ENCODE data around the gene SPPL3. TPM values are rescaled to one million over a fixed set of nuclear protein-coding genes. Genes with fewer than 3 reads are reported as not detected.

SPPL3 gene
- total and polyA plus RNA-seq, 2 experiments from 2014 or later, result 10.9 to 27.8 TPM

DNA sequence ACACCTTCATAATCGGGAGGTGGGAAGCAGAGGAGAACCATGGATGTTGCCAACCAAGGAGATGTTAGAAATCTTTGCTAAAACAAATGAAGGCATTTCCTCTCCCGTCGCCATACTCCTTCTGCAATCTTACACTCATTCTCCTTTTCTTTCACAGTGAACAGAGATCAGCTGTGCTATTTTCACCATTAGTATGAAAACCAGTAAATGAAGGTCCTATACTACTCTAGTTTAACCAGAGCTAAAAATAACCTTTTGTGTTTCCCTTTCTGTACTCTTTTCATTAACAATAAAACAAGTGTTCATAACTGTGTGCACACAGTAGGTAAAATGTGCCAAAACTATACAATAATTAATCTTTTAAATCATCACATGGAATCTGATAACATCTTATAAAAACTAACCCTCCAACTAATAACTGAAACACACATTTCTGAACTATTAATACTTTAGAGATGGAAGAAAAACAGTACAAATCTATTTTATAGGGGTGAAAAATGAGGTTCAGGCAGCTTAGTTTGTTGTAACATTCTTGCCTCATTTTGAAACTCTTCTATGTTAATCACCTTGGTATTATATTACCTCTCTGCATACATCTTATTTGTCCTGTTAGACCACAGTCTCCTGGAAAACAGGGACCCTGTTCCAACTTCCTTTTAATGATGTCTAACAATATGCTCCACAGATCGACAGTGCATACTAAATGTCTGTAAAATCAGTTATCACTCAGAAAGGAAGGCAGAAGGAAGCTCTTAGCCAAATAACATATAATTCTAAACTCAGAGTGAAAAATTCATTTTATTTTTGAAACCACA is 69.5 kb downstream of the SPPL3 start:
- Histone ChIP-seq H2AFZ (no peak overlapping the region), H3K4me3 (no peak overlapping the region), H4K20me1 (replicated peaks; ENCODE audit: insufficient read depth) (peaks cover 28% of the 10 kb centered on the region), H3K9me2 (ENCODE audit: insufficient read depth) (no peaks in the 10 kb centered on the region; the same call in 1 of the 2 replicates), H3K27me3 (ENCODE audit: insufficient read depth) (no peaks in the 10 kb centered on the region), H3K4me1 (ENCODE audit: insufficient read depth) (0 out of 2 replicates have a peak, but pooled peaks cover 12% of the 10 kb centered on the region), H3K4me2 (no peak overlapping the region), H3K36me3 (ENCODE audit: insufficient read depth) (no peaks in the 10 kb centered on the region), H3K27ac (ENCODE audit: low read depth) (no peak overlapping the region), H3F3A (replicated peaks; ENCODE audit: low read depth) (no peaks in the 10 kb centered on the region; the same call in 1 of the 2 replicates), H3K79me2 (replicated peaks; ENCODE audit: insufficient read depth) (peaks cover 69% of the 10 kb centered on the region)
- DNase-seq (ENCODE audit: low spot score), result no peak
- TF ChIP-seq EZH2 (IDR thresholded peaks at IDR 0.05; ENCODE audit: low read depth, unreplicated experiment), result no peak
- no peak for TF ChIP-seq ZNF114 (CRISPR knock-in tag; IDR thresholded peaks at IDR 0.05)
- TF ChIP-seq POLR2AphosphoS5 (IDR thresholded peaks at IDR 0.05; ENCODE audit: low read depth), result no peak
- TF ChIP-seq, protein P1, sequence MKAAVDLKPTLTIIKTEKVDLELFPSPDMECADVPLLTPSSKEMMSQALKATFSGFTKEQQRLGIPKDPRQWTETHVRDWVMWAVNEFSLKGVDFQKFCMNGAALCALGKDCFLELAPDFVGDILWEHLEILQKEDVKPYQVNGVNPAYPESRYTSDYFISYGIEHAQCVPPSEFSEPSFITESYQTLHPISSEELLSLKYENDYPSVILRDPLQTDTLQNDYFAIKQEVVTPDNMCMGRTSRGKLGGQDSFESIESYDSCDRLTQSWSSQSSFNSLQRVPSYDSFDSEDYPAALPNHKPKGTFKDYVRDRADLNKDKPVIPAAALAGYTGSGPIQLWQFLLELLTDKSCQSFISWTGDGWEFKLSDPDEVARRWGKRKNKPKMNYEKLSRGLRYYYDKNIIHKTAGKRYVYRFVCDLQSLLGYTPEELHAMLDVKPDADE (IDR thresholded peaks at IDR 0.05), result no peak
- no peak for TF ChIP-seq STAT1 (IDR thresholded peaks at IDR 0.05; ENCODE audit: unreplicated experiment)
- no peak for TF ChIP-seq CREB1 (CRISPR knock-in tag; IDR thresholded peaks at IDR 0.05; ENCODE audit: low read depth)
- TF ChIP-seq, protein P2, sequence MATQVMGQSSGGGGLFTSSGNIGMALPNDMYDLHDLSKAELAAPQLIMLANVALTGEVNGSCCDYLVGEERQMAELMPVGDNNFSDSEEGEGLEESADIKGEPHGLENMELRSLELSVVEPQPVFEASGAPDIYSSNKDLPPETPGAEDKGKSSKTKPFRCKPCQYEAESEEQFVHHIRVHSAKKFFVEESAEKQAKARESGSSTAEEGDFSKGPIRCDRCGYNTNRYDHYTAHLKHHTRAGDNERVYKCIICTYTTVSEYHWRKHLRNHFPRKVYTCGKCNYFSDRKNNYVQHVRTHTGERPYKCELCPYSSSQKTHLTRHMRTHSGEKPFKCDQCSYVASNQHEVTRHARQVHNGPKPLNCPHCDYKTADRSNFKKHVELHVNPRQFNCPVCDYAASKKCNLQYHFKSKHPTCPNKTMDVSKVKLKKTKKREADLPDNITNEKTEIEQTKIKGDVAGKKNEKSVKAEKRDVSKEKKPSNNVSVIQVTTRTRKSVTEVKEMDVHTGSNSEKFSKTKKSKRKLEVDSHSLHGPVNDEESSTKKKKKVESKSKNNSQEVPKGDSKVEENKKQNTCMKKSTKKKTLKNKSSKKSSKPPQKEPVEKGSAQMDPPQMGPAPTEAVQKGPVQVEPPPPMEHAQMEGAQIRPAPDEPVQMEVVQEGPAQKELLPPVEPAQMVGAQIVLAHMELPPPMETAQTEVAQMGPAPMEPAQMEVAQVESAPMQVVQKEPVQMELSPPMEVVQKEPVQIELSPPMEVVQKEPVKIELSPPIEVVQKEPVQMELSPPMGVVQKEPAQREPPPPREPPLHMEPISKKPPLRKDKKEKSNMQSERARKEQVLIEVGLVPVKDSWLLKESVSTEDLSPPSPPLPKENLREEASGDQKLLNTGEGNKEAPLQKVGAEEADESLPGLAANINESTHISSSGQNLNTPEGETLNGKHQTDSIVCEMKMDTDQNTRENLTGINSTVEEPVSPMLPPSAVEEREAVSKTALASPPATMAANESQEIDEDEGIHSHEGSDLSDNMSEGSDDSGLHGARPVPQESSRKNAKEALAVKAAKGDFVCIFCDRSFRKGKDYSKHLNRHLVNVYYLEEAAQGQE (IDR thresholded peaks at IDR 0.05; ENCODE audit: unreplicated experiment), result no peak
- TF ChIP-seq JUNB (IDR thresholded peaks at IDR 0.05; ENCODE audit: unreplicated experiment), result no peak
- TF ChIP-seq, protein P3, sequence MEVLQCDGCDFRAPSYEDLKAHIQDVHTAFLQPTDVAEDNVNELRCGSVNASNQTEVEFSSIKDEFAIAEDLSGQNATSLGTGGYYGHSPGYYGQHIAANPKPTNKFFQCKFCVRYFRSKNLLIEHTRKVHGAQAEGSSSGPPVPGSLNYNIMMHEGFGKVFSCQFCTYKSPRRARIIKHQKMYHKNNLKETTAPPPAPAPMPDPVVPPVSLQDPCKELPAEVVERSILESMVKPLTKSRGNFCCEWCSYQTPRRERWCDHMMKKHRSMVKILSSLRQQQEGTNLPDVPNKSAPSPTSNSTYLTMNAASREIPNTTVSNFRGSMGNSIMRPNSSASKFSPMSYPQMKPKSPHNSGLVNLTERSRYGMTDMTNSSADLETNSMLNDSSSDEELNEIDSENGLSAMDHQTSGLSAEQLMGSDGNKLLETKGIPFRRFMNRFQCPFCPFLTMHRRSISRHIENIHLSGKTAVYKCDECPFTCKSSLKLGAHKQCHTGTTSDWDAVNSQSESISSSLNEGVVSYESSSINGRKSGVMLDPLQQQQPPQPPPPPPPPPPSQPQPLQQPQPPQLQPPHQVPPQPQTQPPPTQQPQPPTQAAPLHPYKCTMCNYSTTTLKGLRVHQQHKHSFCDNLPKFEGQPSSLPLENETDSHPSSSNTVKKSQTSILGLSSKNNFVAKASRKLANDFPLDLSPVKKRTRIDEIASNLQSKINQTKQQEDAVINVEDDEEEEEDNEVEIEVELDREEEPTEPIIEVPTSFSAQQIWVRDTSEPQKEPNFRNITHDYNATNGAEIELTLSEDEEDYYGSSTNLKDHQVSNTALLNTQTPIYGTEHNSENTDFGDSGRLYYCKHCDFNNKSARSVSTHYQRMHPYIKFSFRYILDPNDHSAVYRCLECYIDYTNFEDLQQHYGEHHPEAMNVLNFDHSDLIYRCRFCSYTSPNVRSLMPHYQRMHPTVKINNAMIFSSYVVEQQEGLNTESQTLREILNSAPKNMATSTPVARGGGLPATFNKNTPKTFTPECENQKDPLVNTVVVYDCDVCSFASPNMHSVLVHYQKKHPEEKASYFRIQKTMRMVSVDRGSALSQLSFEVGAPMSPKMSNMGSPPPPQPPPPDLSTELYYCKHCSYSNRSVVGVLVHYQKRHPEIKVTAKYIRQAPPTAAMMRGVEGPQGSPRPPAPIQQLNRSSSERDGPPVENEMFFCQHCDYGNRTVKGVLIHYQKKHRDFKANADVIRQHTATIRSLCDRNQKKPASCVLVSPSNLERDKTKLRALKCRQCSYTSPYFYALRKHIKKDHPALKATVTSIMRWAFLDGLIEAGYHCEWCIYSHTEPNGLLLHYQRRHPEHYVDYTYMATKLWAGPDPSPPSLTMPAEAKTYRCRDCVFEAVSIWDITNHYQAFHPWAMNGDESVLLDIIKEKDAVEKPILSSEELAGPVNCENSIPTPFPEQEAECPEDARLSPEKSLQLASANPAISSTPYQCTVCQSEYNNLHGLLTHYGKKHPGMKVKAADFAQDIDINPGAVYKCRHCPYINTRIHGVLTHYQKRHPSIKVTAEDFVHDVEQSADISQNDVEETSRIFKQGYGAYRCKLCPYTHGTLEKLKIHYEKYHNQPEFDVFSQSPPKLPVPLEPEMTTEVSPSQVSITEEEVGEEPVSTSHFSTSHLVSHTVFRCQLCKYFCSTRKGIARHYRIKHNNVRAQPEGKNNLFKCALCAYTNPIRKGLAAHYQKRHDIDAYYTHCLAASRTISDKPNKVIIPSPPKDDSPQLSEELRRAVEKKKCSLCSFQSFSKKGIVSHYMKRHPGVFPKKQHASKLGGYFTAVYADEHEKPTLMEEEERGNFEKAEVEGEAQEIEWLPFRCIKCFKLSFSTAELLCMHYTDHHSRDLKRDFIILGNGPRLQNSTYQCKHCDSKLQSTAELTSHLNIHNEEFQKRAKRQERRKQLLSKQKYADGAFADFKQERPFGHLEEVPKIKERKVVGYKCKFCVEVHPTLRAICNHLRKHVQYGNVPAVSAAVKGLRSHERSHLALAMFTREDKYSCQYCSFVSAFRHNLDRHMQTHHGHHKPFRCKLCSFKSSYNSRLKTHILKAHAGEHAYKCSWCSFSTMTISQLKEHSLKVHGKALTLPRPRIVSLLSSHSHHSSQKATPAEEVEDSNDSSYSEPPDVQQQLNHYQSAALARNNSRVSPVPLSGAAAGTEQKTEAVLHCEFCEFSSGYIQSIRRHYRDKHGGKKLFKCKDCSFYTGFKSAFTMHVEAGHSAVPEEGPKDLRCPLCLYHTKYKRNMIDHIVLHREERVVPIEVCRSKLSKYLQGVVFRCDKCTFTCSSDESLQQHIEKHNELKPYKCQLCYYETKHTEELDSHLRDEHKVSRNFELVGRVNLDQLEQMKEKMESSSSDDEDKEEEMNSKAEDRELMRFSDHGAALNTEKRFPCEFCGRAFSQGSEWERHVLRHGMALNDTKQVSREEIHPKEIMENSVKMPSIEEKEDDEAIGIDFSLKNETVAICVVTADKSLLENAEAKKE (CRISPR knock-in tag; IDR thresholded peaks at IDR 0.05), result no peak
- TF ChIP-seq NANOG (IDR thresholded peaks at IDR 0.05; ENCODE audit: borderline replicate concordance), result no peak
- TF ChIP-seq ZNF331 (CRISPR knock-in tag; IDR thresholded peaks at IDR 0.05; ENCODE audit: low read depth), result no peak
- no peak for TF ChIP-seq EZH2phosphoT487 (IDR thresholded peaks at IDR 0.05; ENCODE audit: unreplicated experiment)
- H3K4me3 Mint-ChIP-seq, result no peak overlapping the region
- no peak for ATAC-seq
- peaks cover 6% of the 10 kb centered on the region for H3K36me3 Mint-ChIP-seq (ENCODE audit: low read depth)
- no peak overlapping the region for H3K27ac Mint-ChIP-seq
- H3K4me1 Mint-ChIP-seq, result peaks cover 22% of the 10 kb centered on the region
- H3K27me3 Mint-ChIP-seq (ENCODE audit: insufficient read depth, low read depth, poor library complexity), result no peaks in the 10 kb centered on the region
- H3K9me3 Mint-ChIP-seq, result peaks cover 2% of the 10 kb centered on the region; the same call in 2 of the 3 replicates

All from GM23338 (cell line).